GM19455 (cell line): Measurements from ENCODE around the gene MYZAP.

Experiments
- ATAC-seq: cut with Tn5 transposase; IDR thresholded peaks from one replicate; pipeline ENCODE4 v1.9.1; 2021; ENCODE audit not compliant: unreplicated experiment

The MYZAP gene

GRCh38 chr15:57691082-57691481, 99.4 kb downstream of the MYZAP start:
- no peak for ATAC-seq

DNA sequence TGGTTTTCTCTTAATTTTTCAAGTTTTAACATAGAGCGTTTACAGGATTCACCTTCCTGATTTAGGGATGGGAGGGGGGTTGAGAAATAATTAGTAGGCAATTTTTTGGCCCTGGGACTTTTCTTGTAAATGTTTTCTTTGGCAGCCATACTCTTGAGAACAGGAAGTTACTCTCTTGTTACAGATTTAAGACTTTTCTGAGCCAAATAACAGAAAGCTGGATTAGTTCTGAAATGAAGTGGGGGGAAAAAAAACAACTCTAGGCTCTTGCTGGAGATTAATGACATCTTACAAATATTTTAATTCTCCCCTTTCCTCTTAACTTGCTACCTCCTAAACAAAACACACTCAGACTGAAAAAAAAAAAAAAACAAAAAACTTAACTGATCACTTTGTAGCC, 101.0 kb downstream of the MYZAP start:
- ATAC-seq: no peak

DNA sequence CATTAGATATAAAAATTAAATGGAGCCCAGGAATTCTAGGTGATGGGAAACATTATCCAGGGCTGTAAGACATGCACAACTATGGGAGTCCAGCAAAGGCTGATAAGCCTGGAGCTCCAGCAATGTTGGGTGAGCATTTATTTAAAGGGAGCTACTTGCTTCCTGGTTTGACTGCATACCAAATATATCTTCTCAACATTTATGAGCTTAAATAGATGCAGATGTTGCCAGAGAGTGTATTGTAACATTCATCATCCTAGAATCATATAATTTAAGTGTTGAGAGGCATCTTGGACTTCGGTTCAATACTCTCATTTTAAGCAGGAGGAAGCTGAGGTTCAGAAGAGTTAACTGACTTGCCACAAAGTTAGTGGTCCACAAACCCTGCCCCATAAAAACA, 102.6 kb downstream of the MYZAP start:
- no peak for ATAC-seq

- ATAC-seq: no peak
These were observed 104.4 kb downstream of the MYZAP start for GRCh38 chr15:57696146-57696545.

GRCh38 chr15:57697588-57697987, 105.9 kb downstream of the MYZAP start:
- no peak for ATAC-seq

GRCh38 chr15:57698243-57698642, 106.5 kb downstream of the MYZAP start:
- no peak for ATAC-seq

DNA sequence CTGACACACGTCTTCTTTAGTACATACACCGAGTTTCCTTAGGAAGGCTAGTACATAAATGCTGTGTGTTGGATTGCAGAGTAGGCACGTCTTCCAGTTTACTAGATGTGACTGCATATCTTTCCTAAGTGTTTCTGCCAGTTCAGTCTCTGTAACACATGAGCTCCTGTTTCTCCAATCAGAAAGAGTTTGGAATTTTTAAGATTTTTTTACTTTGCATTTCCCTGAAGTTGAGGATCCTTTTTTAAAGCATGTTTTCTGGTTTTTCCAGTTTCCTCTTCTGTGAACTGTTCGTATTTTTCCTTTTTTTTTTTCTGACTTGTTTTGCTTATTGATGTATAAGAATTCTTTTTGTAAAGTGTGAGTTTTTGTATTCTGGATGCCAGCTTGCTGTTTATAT, 107.3 kb downstream of the MYZAP start:
- no peak for ATAC-seq

DNA sequence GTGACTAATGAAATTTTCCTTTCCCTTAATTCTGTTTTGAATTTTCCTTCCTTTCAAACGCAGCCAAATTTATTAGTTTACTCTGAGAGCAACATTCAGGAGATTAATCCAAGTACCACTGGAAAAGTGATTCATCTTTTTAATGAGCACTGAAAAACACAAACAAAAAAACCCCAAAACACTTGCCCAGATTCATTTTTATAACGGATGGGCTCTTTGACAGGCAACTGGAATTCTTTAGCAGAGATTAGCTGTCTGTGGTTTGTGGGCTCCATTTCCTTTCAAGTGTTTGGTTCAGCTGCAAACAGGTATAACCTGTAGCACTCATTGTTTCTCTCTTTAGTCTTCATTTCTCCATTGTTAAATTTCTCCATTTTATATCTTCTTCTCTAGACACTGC, 111.7 kb downstream of the MYZAP start:
- no peak for ATAC-seq

DNA sequence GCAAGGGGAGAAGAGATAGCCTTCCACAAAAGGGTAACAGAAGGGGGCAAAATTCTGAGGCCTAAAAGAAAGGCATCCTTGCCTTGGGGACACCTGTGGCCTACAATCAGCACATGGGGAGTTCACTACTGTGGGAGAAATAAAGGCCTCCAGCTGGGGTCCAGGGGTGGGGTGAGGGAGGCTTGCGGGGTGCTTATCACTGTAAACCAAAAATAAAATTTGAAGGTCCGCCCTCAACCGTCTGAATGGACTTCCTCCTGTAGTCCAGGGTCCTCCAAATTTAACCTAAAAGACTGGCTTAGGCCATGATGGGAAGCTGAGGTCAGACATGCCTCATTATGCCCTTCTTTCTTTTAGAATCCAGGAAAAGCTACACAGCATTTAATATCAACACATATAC, 112.7 kb downstream of the MYZAP start:
- ATAC-seq: no peak

DNA sequence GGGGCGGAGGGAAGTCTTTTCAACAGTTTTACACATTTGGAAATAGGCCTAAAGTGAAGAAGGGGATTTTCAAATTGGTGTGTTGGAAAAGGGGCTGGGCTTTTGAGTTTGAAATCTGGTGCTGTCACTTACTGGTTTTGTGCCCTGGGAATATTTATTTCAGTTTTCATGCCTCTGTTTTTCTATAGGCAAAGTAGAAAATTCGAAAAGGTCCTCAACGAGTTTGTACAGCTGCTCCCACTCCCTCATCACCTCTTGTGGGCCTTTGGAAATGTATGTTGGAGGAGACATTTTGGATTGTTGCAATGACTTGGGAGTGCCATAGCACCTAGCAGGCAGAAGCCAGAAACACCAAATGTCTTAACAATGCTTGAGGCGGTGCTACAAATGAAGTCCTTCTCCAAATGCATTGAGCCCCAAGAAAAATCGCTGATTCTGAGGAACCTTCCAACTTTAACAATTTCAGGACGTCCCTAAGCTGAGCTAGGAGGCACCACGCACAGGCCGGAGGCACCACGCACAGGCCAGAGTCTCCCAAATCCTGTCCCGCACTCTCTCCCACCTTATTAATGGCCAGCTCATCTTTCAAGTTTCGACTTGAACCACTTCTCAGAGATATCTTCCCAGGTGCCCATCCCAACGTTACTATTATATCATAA, 114.2 kb downstream of the MYZAP start:
- no peak for ATAC-seq

DNA sequence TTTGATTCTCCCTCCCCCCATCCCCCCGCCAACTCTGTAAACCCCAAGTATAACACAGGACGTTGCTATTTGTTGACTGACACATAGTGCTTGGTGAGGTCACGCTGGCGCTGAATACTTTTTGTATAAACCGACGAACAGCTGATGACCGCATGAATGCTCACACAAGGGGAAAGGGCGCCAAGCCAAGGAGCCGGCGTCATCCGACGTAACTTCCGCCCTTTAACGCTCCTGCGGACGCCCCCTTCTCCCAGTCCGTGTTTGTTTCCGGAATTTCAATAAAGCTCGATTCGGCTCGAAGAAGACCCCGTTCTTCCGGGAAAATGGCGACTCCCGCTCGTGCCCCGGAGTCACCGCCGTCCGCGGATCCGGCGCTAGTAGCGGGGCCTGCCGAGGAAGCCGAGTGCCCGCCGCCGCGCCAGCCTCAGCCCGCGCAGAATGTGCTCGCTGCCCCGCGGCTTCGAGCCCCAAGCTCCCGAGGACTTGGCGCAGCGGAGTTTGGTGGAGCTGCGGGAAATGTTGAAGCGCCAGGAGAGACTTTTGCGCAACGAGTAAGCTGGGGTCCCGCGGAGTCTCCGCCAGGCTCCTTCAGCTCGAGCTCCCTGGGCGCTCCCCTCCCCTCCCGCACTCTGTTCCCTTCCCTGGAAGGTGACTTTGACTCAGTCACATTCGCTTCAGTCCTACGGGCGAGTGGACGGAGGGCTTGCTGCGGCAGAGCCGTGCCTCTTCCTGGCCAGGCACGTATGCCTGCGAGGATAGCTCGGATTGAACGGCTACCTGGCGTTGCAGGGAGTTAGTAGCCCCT, 114.9 kb downstream of the MYZAP start, which contains the start of gene POLR2M:
Gene POLR2M (plus strand): TSS at position 310 of the 805 bp plus-strand sequence. CDS start 129 bp downstream, at position 439.
- ATAC-seq: peak; percentile 97

DNA sequence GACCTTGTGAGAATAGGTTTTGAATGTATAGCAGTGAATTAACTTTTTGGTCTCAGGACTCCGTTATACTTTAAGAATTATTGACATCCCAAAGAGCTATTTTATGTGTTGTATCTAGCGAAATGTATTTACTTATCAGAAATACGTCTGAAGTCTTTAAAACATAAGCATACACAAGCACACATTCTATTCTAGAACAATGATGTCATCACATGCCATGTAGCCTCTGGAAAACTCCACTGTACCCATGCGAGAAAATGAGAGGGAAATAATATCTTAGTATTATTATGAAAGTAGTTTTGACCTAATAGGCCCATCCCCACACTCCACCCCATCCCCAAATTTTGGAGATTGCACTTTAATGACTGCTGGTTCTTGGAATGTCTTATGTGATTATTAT, 116.3 kb downstream of the MYZAP start:
- no peak for ATAC-seq

GRCh38 chr15:57718309-57718708, 126.6 kb downstream of the MYZAP start:
- no peak for ATAC-seq

- no peak for ATAC-seq
These were observed 129.2 kb downstream of the MYZAP start for GRCh38 chr15:57720867-57721266.

DNA sequence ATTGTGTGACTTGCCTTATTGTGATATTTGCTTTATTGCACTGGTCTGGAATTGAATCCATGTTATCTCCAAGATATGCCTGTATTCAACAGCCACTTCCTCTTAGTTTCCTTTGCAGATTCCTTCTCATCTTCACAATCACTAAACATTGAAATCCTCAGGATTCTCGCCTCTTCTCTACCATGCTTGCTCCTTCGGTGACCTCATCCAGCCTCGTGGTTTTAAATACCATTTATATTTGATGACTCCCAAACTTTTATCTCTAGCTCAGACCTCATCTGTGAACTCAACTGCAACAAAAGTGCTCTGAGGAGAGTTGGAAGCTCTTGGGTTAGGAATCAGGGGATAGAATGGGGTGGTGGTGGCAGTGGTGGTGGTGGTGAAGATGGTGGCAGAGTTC, 134.7 kb downstream of the MYZAP start:
- no peak for ATAC-seq

DNA sequence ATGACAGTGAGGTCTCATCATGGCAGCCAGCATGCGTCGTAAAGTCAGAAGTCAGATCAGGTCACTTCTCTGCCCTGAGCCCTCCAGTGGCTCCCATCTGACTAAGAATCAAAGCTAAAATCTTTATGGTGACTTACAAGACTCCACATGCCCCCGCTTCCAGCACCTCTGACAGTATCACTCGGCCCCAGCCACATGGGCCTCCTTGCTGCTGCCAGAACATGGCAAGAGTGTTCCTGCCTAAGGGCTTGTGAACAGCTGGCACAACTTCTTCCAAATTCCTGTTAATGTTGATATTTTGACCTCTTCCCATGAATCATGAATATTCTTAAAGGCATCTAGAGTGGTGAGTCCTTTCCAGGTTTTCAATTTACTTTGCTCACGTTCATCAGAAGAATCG, 135.3 kb downstream of the MYZAP start:
- ATAC-seq: no peak

GRCh38 chr15:57728436-57728835, 136.7 kb downstream of the MYZAP start:
- no peak for ATAC-seq

- ATAC-seq: no peak
These were observed 139.2 kb downstream of the MYZAP start for GRCh38 chr15:57730876-57731275.

DNA sequence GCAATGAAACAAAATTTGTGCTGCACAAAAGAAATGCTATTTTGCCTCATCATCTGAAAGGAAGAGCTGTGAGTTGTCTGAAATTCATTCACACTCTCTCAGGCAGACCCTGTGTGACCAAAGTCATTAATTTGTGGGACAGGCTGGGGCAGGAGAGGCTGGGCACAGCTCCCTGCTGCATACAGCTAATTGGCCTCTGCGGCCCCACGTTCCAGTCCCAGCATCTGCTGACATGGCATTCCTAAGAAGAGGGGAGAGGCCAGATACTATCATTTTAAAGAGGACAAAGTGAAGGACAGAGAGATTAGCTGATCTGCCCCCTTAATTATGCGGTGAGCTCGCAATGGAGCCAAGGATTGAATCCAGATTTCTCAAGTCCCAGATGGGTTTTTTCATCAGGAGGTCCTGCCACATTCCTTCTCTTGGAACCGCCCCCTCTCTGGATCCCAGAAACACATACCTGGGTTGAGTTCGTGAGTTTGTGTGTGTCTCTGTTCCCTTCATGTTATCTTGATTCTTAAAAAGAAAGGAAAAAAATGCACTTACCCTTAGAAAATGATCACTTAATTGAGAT, 139.9 kb downstream of the MYZAP start:
- ATAC-seq: no peak

- ATAC-seq: no peak
These were observed 141.0 kb downstream of the MYZAP start for GRCh38 chr15:57732526-57733331.

DNA sequence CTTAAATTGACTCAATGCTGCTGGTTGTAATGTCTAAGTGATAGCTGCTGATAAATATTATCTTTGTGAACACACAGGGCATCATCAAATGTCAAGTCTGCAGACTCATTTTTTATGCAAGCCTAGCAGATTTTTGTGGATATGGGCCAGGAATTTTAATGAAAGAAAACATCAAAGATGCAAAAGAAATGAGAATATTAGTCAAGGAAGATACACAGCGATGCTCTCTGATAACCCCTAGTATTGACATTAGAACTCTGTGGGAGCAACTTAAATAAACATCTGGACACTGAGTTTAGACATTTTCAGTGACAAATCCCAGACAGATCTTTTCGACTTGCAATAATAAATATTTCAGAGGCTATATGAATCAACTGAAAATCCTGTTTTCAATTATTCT, 143.2 kb downstream of the MYZAP start:
- ATAC-seq: no peak
